SK-N-SH treated with all-trans-retinoic acid at 6 μM for 48 hours (cell line): ENCODE results near the gene MAPK10.

Experiments
- ATAC-seq: fragments of 200-7000 bp; cut with Tn5 transposase; 3 replicates; pipeline ENCODE4 v1.9.1; 2020; ENCODE audit warnings: mild to moderate bottlenecking, moderate library complexity
- ARNTL ChIP-seq: fragments of 450-650 bp; formaldehyde crosslinking; IDR thresholded peaks from 2 replicates; pipeline ENCODE4 v1.5.0; 2020; ENCODE audit warnings: low read depth, mild to moderate bottlenecking, moderate library complexity, borderline replicate concordance
- BACH2 ChIP-seq: fragments of 250-450 bp; sonication (Bioruptor Pico); IDR thresholded peaks from 2 replicates; pipeline ENCODE4 v1.9.0; 2021; ENCODE audit warnings: mild to moderate bottlenecking, borderline replicate concordance
- CSDC2 ChIP-seq: fragments of 250-450 bp; sonication (Bioruptor Pico); IDR thresholded peaks from 2 replicates; pipeline ENCODE4 v1.5.0; 2020; ENCODE audit warnings: mild to moderate bottlenecking, moderate library complexity
- ESRRG ChIP-seq: fragments of 250-450 bp; sonication (Bioruptor Pico); IDR thresholded peaks from 2 replicates; pipeline ENCODE4 v1.6.1; 2021; ENCODE audit warnings: mild to moderate bottlenecking
- GLIS3 ChIP-seq: fragments of 250-450 bp; sonication (Bioruptor Pico); IDR thresholded peaks from 2 replicates; pipeline ENCODE4 v1.5.0; 2020; ENCODE audit warnings: mild to moderate bottlenecking, moderate library complexity
- ISL1 ChIP-seq: fragments of 250-450 bp; sonication (Bioruptor Pico); IDR thresholded peaks from 2 replicates; pipeline ENCODE4 v2.1.2; 2022; ENCODE audit warnings: mild to moderate bottlenecking, moderate library complexity
- OSR1 ChIP-seq: fragments of 250-450 bp; sonication (Bioruptor Pico); IDR thresholded peaks from 2 replicates; pipeline ENCODE4 v1.8.0; 2022; ENCODE audit warnings: moderate library complexity, mild to moderate bottlenecking, inconsistent platforms
- PPARA ChIP-seq: fragments of 250-450 bp; sonication (Bioruptor Pico); IDR thresholded peaks from 2 replicates; pipeline ENCODE4 v1.5.0; 2020; ENCODE audit warnings: mild to moderate bottlenecking, borderline replicate concordance
- RARB ChIP-seq: fragments of 250-450 bp; sonication (Bioruptor Pico); IDR thresholded peaks from 2 replicates; pipeline ENCODE4 v1.8.0; 2021; ENCODE audit warnings: mild to moderate bottlenecking, moderate library complexity
- SNAI2 ChIP-seq: fragments of 250-450 bp; sonication (Bioruptor Pico); IDR thresholded peaks from 2 replicates; pipeline ENCODE4 v1.5.0; 2020; ENCODE audit warnings: mild to moderate bottlenecking, moderate library complexity
- TCF4 ChIP-seq: fragments of 250-450 bp; sonication (Bioruptor Pico); IDR thresholded peaks from 2 replicates; pipeline ENCODE4 v1.8.0; 2021; ENCODE audit warnings: mild to moderate bottlenecking, moderate library complexity, borderline replicate concordance
- TOX ChIP-seq: fragments of 250-450 bp; sonication (Bioruptor Pico); IDR thresholded peaks from 2 replicates; pipeline ENCODE4 v1.8.0; 2021; ENCODE audit warnings: mild to moderate bottlenecking, moderate library complexity, borderline replicate concordance
- ZC3H10 ChIP-seq: fragments of 250-450 bp; sonication (Bioruptor Pico); IDR thresholded peaks from 2 replicates; pipeline ENCODE4 v1.5.1; 2021; ENCODE audit warnings: mild to moderate bottlenecking, moderate library complexity
- ZFP3 ChIP-seq: fragments of 250-450 bp; sonication (Bioruptor Pico); IDR thresholded peaks from 2 replicates; pipeline ENCODE4 v1.5.0; 2020; ENCODE audit warnings: mild to moderate bottlenecking, moderate library complexity
- ZFP30 ChIP-seq: fragments of 450-650 bp; formaldehyde crosslinking; IDR thresholded peaks from 2 replicates; pipeline ENCODE4 v1.5.0; 2022; ENCODE audit warnings: mild to moderate bottlenecking, moderate library complexity
- ZNF565 ChIP-seq: fragments of 450-650 bp; formaldehyde crosslinking; conservative IDR thresholded peaks from 2 replicates; pipeline ENCODE4 v1.5.0; 2020; ENCODE audit warnings: low read depth, mild to moderate bottlenecking, moderate library complexity
- ZNF70 ChIP-seq: fragments of 450-650 bp; formaldehyde crosslinking; IDR thresholded peaks from 2 replicates; pipeline ENCODE4 v1.5.0; 2020; ENCODE audit warnings: mild to moderate bottlenecking, moderate library complexity
- ZNF8 ChIP-seq: fragments of 450-650 bp; formaldehyde crosslinking; IDR thresholded peaks from 2 replicates; pipeline ENCODE4 v1.5.0; 2020; ENCODE audit warnings: mild to moderate bottlenecking, moderate library complexity
- TF ChIP-seq, protein P1 (sequence below): fragments of 250-450 bp; sonication (Bioruptor Pico); IDR thresholded peaks from 2 replicates; pipeline ENCODE4 v1.8.0; 2021; ENCODE audit warnings: low read depth, mild to moderate bottlenecking, moderate library complexity, borderline replicate concordance
- TF ChIP-seq, protein P2 (sequence below): fragments of 250-450 bp; sonication (Bioruptor Pico); IDR thresholded peaks from 2 replicates; pipeline ENCODE4 v1.8.0; 2020; ENCODE audit warnings: mild to moderate bottlenecking, moderate library complexity, borderline replicate concordance
- TF ChIP-seq, protein P3 (sequence below): fragments of 250-450 bp; sonication (Bioruptor Pico); IDR thresholded peaks from 2 replicates; pipeline ENCODE4 v1.5.1; 2021; ENCODE audit warnings: mild to moderate bottlenecking, moderate library complexity

MAPK10 gene

DNA sequence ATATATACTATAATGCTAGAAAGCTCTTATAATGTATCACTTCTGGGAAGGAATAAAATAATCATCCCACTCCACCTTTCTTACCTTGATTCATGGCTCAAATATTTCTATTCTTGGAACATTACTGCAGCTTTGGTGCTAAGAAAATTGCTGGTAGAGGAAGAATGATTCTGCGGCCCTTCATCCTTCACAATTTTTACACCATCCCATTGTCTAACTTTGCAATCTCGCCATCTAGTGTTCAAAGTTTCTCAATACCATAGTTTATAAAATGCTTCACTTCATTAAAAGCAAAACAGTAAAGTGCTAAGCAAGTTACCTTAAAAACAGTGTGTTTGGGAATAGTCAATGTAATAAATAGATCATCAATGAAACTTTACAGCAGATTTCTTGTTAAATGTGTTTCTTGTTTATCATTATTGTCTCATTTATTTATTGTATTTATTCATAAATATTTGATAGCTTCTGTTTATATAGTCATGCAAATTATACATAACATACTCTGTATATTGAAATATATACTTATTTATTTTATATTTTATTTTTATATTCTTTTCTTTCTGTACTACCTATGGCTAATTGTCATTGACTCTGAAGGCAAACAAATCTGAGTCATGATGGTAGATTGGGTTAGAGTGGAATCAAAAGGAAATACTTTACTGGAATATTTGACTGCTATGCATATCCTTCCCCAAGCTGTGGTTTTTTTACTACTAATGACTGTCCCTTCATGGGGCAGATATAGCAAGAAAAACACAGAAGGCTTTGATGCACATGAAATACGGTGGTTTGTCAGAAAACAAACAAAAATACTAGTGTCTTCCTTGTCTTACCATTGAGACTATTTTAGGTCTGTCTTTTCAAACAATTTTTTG lies 390.7 kb downstream of the MAPK10 start:
- ATAC-seq, result peak; percentile 79
- TF ChIP-seq BACH2 (CRISPR knock-in tag), result no peak
- no peak for TF ChIP-seq ISL1
- TF ChIP-seq RARB (CRISPR knock-in tag), result no peak
- no peak for TF ChIP-seq ZC3H10 (CRISPR knock-in tag)
- no peak for TF ChIP-seq SNAI2 (CRISPR knock-in tag)
- TF ChIP-seq ARNTL (CRISPR knock-in tag), result no peak
- no peak for TF ChIP-seq ESRRG (CRISPR knock-in tag)
- TF ChIP-seq, protein P1, sequence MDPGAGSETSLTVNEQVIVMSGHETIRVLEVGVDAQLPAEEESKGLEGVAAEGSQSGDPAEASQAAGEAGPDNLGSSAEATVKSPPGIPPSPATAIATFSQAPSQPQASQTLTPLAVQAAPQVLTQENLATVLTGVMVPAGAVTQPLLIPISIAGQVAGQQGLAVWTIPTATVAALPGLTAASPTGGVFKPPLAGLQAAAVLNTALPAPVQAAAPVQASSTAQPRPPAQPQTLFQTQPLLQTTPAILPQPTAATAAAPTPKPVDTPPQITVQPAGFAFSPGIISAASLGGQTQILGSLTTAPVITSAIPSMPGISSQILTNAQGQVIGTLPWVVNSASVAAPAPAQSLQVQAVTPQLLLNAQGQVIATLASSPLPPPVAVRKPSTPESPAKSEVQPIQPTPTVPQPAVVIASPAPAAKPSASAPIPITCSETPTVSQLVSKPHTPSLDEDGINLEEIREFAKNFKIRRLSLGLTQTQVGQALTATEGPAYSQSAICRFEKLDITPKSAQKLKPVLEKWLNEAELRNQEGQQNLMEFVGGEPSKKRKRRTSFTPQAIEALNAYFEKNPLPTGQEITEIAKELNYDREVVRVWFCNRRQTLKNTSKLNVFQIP (CRISPR knock-in tag), result no peak
- no peak for TF ChIP-seq ZNF565
- no peak for TF ChIP-seq ZFP30
- no peak for TF ChIP-seq TCF4
- TF ChIP-seq ZNF70 (CRISPR knock-in tag), result no peak
- TF ChIP-seq, protein P2, sequence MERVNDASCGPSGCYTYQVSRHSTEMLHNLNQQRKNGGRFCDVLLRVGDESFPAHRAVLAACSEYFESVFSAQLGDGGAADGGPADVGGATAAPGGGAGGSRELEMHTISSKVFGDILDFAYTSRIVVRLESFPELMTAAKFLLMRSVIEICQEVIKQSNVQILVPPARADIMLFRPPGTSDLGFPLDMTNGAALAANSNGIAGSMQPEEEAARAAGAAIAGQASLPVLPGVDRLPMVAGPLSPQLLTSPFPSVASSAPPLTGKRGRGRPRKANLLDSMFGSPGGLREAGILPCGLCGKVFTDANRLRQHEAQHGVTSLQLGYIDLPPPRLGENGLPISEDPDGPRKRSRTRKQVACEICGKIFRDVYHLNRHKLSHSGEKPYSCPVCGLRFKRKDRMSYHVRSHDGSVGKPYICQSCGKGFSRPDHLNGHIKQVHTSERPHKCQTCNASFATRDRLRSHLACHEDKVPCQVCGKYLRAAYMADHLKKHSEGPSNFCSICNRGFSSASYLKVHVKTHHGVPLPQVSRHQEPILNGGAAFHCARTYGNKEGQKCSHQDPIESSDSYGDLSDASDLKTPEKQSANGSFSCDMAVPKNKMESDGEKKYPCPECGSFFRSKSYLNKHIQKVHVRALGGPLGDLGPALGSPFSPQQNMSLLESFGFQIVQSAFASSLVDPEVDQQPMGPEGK (CRISPR knock-in tag), result no peak
- TF ChIP-seq TOX (CRISPR knock-in tag), result no peak
- TF ChIP-seq OSR1 (CRISPR knock-in tag), result no peak

DNA sequence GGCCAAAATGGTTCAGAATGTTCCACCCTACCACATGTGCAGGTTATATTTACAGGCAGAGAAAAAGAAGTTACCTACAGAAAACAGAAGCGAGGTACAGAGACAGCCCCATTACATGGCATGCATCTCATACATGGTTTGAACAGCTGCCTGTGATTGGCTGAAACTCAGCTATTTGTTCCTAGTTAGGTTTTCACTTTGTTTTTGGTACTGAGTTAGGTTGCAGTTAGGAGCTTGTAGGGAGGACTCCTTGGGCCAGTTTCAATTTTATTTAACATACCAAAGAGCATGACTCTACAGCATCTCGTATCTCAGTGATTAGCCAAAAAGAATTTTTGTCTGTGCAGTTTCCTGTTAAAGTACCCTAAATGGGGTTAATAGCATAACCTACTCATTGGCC lies 392.0 kb downstream of the MAPK10 start:
- no peak for ATAC-seq

More for the DNA sequence above, 392.0 kb downstream of the MAPK10 start:
- TF ChIP-seq ESRRG (CRISPR knock-in tag) (no peak), ZNF70 (CRISPR knock-in tag) (no peak), PPARA (CRISPR knock-in tag) (no peak), GLIS3 (CRISPR knock-in tag) (no peak), ISL1 (no peak), TCF4 (no peak), ZFP3 (CRISPR knock-in tag) (no peak), CSDC2 (no peak), ZNF8 (no peak), SNAI2 (CRISPR knock-in tag) (no peak), BACH2 (CRISPR knock-in tag) (no peak)
- TF ChIP-seq, protein P2 (CRISPR knock-in tag), result no peak
- TF ChIP-seq, protein P1 (CRISPR knock-in tag), result no peak
- TF ChIP-seq, protein P3, sequence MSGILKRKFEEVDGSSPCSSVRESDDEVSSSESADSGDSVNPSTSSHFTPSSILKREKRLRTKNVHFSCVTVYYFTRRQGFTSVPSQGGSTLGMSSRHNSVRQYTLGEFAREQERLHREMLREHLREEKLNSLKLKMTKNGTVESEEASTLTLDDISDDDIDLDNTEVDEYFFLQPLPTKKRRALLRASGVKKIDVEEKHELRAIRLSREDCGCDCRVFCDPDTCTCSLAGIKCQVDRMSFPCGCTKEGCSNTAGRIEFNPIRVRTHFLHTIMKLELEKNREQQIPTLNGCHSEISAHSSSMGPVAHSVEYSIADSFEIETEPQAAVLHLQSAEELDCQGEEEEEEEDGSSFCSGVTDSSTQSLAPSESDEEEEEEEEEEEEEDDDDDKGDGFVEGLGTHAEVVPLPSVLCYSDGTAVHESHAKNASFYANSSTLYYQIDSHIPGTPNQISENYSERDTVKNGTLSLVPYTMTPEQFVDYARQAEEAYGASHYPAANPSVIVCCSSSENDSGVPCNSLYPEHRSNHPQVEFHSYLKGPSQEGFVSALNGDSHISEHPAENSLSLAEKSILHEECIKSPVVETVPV (CRISPR knock-in tag), result no peak
